GM19372 (cell line): Measurements from ENCODE around the gene CHI3L1.

ENCODE experiments used
- ATAC-seq: cut with Tn5 transposase; IDR thresholded peaks from one replicate; pipeline ENCODE4 v1.9.1; 2021; ENCODE audit warnings: mild to moderate bottlenecking, low read depth, moderate library complexity; ENCODE audit not compliant: unreplicated experiment

Gene CHI3L1

DNA sequence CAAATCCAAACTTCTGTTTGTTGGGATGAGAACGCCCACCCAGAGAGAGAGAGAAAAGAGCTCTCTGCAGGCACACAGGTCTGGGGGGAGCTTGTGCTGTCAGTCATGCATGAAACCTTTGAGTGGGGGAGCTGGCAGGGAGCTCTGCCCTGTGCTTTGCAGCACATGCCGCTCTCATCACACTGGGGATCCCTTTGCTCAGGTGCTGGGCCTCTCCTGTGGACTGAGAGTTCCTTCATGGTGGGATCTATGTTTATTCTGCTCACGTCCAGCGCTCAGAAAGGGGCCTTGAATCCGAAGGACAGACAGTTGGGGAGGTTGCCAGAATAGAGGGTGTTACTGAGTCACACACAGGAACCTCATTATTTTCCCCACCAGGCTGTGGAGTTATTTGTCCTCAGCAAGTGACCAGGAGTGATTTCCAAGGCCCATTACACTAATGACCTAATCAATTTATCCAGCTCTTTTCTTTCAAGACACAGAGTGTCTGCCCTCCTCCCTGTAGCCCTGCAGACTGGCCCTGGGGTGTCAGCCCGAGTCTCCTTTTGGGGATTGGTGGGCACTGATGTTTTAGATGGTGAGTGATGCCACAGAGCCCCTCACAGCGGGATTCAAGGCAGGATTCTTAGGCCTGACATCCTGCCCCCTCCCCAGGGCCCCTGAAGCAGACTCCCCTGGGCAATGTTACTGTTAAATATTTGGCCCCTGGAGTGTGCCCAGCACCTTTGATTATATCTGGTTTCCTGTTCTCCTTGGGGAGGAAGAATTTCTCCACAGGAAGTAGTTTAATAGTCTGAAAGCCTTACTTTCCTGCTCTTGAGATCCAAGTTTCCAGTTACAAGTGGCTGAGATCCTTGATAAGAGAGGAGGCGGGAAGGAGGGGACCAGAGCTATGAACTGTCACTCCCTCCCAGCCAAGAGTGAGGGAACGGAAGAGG, 33.2 kb downstream of the CHI3L1 start:
- no peak for ATAC-seq

DNA sequence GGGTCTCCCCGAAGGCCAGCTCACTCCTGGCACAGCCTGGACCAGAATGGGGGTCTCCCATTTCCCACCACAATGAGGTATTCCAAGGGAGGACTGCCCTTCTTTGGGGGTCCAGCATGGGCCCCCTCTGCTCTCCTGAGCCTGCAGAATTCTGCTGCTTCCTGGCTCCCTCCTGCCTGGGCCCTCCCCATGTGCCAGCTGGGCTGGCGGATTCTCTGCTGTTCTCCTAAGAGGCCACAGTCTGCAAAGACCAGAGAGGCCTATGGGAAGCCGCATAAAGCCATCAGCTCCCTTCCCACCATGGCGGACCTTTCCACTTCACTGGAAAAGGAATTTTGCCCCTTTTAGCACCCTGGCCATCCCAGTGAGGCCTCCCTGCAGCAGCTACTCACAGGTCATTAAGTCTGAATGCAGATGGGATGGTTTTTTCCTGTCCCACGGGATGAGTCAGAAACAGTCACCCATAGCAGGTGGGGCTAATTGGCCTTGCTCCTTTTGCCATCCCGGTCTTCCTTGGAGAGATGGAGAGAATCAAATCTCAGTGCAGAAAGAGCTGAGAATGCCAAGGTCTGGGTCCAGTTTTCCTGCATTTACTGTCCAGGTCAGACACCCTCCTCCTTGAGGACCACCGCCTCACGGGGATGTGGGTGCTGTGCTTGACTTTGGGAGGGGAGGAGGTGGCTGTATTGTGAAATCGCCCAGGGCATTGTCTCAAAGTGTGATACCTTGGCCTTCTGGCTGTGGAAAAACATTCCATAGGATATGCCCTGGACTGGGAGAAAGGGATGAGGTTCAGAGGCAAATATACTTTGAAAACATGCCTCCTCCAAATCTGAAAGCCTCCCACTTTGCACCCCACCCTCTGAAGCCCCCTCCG, 34.1 kb downstream of the CHI3L1 start:
- ATAC-seq: no peak

DNA sequence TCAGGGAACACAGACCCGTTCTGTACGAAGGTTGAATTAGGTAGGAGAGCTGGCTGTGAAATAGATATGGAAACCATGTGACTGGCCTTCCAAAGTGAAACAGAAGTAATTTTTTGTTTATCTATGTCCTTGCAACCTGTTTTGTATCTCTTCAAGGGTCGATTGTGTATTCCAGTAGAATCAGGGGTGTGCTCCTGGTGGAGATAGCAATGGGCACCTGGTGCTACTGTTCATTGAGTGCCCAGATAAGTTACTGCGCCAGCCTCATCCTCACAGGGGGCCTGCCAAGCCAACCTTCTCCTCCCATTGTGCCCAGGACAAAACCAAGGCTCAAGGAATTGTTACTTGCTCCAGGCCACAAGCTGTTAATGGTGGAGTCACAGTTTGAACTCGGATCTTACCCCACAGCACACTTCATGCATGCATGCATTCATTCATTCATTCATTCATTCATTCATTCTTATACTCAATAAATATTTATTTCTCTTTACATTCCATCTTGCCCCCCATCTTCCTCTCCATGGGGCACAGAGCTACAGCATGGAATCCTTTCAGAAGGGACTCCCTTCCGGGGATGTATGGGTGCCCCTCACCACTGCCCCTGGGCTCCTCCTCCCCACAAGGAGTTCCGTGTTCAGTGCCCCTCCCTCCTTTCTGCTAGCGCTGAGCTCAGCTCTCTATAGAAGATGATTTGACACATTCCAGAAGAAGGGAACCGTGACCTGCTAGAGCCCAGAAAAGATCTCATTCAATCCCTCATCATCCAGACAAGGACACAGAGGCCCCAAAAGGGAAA, 34.9 kb downstream of the CHI3L1 start:
- no peak for ATAC-seq

DNA sequence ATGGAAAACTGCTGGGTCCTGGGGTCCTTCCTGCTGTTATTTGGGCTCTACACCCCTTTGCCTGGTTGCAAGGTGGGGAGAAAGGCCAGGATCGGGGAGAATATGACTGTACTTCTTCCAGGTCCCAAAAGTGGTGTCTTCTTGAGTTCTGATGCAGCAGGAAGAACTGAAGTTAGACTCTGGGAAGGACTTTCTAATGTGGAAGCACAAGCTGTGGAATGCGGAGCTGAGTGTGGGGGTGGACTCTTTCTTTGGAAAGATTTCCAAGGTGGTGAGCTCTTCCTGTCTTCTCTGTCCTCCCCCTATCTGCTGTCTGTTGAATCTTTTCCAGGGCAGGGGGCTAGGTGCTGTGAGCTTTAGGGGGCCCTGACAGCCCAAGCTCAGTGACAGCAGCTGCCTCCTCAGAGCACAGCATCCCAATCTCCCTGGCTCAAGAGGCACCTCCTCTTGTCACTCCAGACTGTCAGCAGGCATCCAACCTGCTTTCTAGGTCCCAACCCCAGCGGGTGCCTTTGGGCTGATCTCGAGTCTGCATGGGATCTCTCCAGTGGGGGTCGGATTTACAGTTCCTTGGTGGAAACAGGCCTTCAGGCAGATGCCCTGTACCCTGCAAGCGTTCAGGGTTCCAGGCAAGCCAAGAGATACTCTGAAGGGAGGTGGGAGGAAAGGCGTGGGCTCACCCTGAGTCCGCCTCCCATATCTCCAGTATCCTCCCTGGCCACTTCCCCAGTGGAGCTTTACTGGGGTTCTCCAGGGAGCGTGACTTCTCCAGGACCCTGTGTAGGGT, 35.8 kb downstream of the CHI3L1 start:
- ATAC-seq: no peak

DNA sequence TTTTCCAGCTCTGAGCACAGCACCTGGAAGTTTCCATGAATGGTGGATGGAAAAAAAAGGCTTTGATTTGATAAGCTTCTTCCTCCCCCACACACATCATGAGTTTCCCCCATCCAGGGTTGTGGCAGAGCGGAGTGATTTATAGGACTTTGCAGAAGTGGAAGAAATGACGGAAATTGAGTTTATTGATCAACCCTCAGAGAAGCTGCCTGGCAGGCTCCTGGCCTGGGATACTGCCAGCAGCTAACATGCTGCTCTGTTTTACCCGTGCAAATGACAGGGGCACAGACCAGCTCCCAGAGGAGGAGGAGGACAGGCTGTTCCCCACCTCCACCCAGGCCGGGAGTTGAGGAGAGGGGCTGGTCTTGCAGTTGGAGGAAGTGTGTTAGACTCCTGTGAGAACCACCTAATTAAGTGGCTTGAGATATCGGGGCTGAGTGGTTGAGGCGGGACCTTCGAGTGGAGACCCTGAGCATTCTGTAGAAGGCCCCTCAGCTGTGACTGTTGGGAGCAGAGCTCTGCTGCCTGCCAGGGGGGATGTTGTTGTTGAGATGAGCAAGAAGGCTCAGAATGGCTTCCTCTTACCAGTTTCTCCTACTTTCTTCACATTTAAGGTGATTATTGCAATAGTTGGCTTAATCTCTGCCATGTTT, 37.2 kb downstream of the CHI3L1 start:
- no peak for ATAC-seq

DNA sequence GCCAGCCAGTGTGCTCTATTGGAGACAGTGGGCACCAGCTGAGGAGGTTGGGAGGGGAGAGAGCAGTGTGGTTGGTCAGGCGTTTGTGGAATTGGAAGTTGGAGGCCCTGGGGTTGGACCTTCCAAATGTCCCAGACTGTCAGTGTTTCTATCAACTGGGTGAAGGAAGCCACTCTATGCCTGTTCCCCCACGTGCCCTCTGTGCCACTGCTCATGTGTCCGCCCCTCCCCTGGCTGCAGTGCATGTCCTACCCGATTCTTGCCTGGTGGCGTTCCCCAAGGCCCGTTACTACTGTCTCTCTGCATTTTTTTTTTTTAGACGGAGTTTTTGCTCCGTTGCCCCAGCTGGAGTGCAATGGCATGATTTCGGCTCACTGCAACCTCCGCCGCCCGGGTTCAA, 37.9 kb downstream of the CHI3L1 start:
- ATAC-seq: no peak

DNA sequence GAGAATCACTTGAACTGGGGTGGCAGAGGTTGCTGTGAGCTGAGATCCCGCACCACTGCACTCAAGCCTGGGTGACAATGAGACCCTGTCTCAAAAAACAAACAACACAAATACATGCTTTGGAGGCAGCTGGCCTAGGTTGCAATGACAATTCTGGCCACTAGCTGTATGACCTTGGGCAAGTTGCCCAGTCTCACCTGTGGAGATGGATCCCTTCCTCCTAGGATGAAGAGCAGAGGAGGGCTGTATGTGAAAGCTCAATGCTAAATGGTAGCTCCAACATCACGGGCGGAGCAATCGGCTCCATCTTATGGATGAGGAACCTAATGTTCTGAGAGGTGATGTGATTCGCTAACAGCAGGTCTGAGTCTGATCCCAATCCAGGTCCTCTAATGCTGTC, 38.4 kb downstream of the CHI3L1 start:
- no peak for ATAC-seq

DNA sequence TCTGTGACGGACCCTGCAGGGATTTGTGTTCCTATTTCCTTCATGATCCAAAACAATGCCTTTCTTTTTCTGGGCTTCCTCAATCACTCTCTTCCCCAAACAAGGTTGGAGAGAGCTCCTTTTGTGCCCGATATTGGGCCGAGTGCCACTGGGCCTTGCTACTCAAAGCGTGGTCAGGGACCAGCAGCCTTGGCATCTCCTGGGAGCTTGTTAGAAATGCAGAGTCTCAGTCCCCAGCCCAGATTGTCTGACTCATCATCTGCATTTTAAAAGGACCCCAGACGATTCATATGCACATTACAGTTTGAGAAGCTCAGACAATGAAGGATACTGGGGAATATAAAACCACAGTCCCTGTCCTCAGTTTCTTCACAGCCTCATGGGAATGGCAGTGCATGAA, 39.1 kb downstream of the CHI3L1 start:
- ATAC-seq: no peak

DNA sequence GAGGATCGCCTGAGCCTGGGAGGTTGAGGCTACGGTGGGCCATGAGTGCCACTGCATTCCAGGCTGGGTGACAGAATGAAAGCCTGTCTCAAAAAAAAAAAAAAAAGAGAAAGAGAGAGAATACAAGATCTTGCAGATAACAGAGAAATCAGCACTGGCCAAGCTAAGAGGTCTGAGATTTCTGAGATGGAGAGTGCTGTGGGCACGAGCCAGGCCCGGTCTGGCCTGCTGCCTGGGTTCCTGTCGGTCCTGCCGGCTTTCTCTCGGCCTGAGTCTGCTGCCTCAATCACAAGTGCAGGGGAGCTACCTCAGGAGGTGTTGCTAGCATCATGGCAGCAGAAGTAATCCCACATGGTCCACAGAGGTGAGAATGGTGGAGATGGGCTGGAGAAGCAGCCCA, 40.0 kb downstream of the CHI3L1 start:
- no peak for ATAC-seq

DNA sequence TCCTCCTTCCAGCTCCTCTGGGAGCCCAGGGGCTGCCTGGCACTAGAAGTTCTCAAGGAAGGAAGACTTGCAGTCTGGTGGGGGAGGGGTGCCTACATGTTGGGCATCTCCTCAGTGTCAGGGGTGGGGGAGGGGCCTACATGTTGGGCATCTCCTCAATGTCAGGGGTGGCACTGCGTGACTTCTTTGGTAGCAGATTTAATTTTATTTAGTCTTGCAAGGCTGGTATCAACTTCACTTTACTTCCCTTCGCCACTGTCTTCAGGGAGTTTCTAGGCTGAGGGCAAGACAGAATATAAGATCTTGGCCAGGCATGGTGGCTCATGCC, 40.5 kb downstream of the CHI3L1 start:
- no peak for ATAC-seq

DNA sequence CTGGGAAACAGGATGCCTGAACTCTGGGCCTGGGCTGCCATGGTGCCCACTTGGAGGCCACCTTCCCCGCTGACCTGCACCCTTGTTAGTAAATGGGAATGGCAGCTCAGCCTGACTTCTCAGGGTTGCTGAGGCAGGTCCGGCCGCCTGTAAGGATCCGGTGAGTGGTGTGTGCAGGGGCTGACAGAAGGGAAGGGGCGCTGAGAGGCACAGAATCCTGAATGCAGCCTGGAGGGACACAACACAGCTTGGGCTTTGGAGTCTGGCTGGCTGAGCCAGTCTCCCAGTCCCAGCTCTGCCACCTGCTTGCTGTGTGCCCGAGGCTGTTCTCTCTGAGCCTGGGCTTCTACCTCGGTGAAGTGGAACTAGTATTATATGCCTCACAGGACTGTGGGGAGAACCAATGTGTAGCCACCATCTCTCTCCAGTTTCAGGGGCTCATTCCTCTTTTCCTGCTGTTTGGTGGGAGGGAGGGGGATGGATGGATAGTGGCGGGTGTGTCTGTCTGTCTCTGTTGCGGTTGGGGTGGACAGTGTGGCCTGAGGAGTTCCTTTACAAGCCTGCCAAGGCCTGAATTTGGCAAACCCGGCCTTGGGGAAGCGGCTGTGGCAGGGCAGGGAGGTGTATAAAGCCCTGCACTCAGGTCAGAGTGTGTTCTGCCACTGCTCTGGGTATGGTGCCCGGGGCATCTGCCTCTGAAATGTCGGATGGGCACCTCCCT, 41.0 kb downstream of the CHI3L1 start:
- no peak for ATAC-seq

DNA sequence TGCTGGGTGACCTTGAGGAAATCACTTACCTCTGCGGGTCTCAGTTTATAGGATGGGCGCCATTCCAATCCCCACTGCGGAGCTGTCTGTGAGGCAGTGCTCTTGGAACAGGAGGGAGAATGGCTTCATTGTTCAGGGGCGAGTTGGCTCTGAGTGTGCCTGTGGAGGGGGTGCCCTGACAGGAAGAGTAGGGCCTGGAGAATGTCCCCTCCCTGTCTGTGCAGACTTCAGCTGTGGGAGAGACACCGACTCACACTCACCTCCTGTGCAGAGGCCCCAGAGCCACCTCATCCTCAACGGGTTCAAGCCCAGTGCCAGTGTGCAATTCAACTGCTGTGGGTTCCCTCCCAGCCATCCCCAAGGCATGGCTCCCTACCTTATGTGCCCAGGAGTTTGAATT, 41.8 kb downstream of the CHI3L1 start:
- ATAC-seq: no peak

DNA sequence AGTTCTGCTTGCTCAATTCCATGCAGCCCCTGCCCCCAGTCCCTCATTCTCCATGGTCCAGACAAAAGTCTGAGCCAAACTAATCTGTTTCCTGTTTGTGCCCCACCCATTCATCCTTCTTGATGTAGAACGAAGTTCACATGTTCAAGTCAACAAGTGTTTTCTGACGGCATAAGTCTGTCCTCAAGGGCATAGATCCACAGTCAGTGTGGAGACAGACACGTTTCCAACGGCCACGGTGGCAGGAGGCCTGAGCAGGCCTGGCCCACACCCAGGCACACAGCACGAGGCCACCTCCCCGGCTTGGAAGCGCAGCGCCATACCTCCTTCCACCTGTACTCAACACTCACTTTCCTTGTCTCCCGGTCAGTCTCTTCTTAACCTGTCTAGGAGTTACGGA, 42.9 kb downstream of the CHI3L1 start:
- ATAC-seq: no peak

DNA sequence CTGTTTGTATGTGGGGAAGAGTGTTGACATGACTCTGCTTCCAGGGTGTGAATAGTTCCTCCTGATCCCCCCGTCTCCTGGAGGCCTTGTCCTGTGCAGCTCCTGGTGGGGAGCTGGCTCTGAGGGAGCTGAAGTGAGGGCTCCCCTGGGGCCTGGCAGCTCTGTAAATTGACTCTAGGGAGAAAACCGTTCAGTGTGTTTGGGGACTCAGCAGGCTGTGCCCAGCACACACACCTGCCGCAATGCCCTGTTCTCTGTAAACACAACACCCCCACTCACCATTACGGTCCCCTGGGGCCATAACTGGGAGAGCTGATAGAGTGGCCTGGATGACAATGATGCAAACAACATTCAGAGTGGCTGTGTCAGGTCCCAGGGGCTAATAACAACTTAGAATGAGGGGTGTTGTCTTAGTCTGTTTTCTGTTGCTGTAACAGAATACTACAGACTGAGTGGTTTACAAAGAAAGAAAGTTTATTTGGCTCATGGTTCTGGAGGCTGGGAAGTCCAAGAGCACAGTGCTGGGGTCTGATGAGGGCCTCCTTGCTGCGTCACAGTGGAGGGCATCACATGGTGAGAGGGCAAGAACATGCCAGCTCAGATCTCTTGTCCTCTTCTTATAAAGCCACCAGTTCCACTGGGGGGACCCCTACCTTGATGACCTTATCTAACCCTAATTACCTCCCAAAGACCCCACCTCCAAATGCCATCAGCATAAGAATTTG, 43.7 kb downstream of the CHI3L1 start:
- no peak for ATAC-seq

DNA sequence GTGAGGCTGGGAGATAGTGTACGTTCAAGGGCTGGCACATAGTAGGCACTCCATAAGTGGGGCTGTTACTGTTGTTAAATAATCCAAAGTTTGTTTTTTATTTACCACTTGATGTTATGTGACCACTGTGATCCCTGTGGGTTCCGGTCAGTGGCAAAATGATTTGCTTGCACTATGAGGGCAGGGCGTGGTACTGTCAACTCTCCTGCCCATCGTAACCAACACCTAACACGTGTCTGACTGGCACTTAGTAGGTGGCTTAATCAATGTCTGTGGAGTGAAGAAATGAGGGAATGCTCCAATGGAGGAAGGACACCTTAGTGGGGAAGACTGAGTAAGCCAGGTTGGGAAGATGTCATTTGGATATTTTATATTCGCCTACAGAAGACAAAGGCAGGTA, 44.4 kb downstream of the CHI3L1 start:
- no peak for ATAC-seq

DNA sequence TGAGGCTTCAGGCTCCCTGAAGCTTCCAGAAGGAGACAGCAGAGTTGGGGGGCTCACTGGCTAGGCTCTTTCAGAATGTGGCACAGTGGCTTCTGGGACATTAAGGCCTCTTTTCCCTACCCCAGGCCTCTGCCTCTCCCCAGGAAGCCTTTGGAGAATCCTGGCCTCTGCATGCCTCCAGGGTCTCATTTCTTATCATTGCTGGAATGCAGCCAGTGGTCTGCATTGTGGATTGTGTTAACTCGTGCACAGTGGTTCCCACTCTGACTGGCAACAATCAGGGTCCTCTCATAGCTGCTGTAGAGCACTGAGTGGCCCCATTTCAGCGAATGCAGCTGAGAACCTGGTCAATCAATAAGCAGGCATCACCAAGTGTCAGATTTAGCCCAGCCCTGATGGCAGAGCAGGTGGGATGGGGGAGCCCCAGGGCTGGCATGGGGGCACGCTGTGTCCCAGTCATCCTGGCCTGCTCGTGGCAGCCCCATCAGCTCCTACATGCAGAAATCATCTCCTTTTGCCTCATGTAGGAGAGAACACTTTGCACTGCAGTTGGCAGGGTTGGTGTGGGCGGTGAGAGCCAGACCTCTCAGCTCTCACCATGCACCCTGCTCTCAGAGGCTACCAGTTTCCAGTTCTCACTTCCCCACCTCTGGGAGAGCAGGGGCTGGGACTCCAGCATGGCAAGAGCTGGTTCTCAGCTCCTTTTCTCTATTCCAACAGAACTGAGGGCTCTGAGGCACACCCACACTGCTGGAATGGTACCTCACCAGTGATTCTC, 45.6 kb downstream of the CHI3L1 start:
- no peak for ATAC-seq

DNA sequence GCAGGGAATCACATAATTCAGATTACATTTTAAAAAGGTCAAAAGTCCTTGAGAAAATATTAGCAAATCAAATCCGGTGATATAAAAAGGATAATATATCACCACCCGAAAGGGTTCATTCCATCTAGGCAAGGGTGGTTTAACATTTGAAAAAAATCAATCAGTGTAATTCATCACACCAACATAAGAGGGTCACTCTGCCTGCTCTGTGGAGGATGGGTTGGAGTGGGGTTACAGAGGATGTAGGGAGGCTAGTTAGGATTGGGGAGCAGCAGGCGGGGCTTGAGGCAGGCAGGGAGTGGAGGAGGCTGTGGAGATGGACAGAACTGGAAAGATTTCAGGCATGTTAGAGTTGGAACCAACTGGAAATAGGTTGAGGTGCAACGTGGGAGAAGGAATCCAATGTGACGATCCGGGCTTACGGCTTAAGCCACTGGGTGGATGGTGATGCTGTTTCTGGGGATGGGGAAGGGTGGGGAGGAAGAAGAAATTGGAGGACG, 46.5 kb downstream of the CHI3L1 start:
- no peak for ATAC-seq
